H1 (cell line): ENCODE measurements around the gene UNC79. TPM values are rescaled to one million over a fixed set of nuclear protein-coding genes. Genes with fewer than 3 reads are reported as not detected.

ENCODE experiments used
- CTCF ChIA-PET: fragments of 300-600 bp; sonication (Branson Sonifier 250); formaldehyde crosslinking; loops from one replicate; lab custom pipeline; 2021; ENCODE audit not compliant: partially characterized antibody; lab: Charles Lee
- POLR2A ChIA-PET: fragments of 300-600 bp; sonication (Branson Sonifier 250); formaldehyde crosslinking; loops from one replicate; lab custom pipeline; 2021; ENCODE audit warnings: inconsistent platforms; ENCODE audit not compliant: partially characterized antibody; lab: Charles Lee
- DNase-seq, 2 experiments: peaks; one replicate each; pipeline versions ENCODE4 v3.0.0 to v3.0.0-alpha.2; 2010 to 2022; ENCODE audit warnings: low spot score in 2 of 2, low read depth in 1 of 2, mixed read lengths in 1 of 2
- FAIRE-seq: peaks from 2 replicates; lab custom pipeline; 2011; peaks lifted over from hg19 to GRCh38; lab: Jason Lieb, UNC
- H2AFZ ChIP-seq: 2 replicates; pipeline ENCODE4 v1.8.1; 2012; ENCODE audit warnings: low read length, inconsistent platforms
- H2AK5ac ChIP-seq: 2 replicates; pipeline ENCODE4 v1.6.1; 2013; ENCODE audit warnings: low read depth, low read length
- H2BK120ac ChIP-seq: replicated peaks from 2 replicates; pipeline ENCODE3; 2013; ENCODE audit warnings: low read depth, low read length, inconsistent platforms
- H2BK12ac ChIP-seq: 2 replicates; pipeline ENCODE4 v1.6.1; 2013; ENCODE audit warnings: low read depth, low read length
- H2BK15ac ChIP-seq: 2 replicates; pipeline ENCODE4 v1.6.1; 2013; ENCODE audit warnings: low read length
- H2BK20ac ChIP-seq: 2 replicates; pipeline ENCODE4 v1.6.1; 2013; ENCODE audit warnings: low read length
- H2BK5ac ChIP-seq: 2 replicates; pipeline ENCODE4 v1.6.1; 2013; ENCODE audit warnings: low read depth, low read length
- H3K14ac ChIP-seq: 2 replicates; pipeline ENCODE4 v1.6.1; 2013; ENCODE audit warnings: inconsistent platforms; ENCODE audit not compliant: insufficient read length
- H3K18ac ChIP-seq: 2 replicates; pipeline ENCODE4 v1.6.1; 2013; ENCODE audit warnings: low read length; ENCODE audit errors: extremely low read depth
- H3K23ac ChIP-seq: 2 replicates; pipeline ENCODE4 v1.6.1; 2013; ENCODE audit warnings: inconsistent platforms; ENCODE audit not compliant: insufficient read length
- H3K23me2 ChIP-seq: 2 replicates; pipeline ENCODE4 v1.6.1; 2013; ENCODE audit warnings: low read depth, low read length
- H3K27ac ChIP-seq: 2 replicates; pipeline ENCODE4 v1.6.1; 2011; ENCODE audit warnings: low read depth, low read length, inconsistent platforms
- H3K27me3 ChIP-seq, 4 experiments: replicated peaks in 1 of 4; 1 replicate in 1 of 4; 2 replicates in 3 of 4; pipeline versions ENCODE4 v1.6.1 to v1.8.1; 2011 to 2013; ENCODE audit warnings: low read length in 3 of 4, mild to moderate bottlenecking in 3 of 4, inconsistent platforms in 2 of 4, mixed read lengths in 2 of 4, moderate library complexity in 1 of 4; ENCODE audit not compliant: control insufficient read depth in 3 of 4, insufficient read depth in 3 of 4; ENCODE audit errors: extremely low read depth in 1 of 4
- H3K36me3 ChIP-seq, 4 experiments: 2 replicates each; pipeline versions ENCODE4 v1.6.1 to v1.8.1; 2011 to 2013; ENCODE audit warnings: mild to moderate bottlenecking in 4 of 4, low read length in 3 of 4, moderate library complexity in 2 of 4, control low read depth in 1 of 4, inconsistent platforms in 1 of 4; ENCODE audit not compliant: insufficient read depth in 4 of 4, control insufficient read depth in 2 of 4
- H3K4ac ChIP-seq: replicated peaks from 2 replicates; pipeline ENCODE3; 2013; ENCODE audit warnings: low read length, low read depth, mixed read lengths, inconsistent platforms; ENCODE audit not compliant: insufficient read length
- H3K4me1 ChIP-seq, 4 experiments: replicated peaks in 1 of 4; 1 replicate in 1 of 4; 2 replicates in 3 of 4; pipeline versions ENCODE4 v1.6.1 to v1.8.1; 2011 to 2013; ENCODE audit warnings: low read length in 3 of 4, inconsistent platforms in 2 of 4, mixed read lengths in 1 of 4; ENCODE audit not compliant: insufficient read depth in 4 of 4, control insufficient read depth in 3 of 4
- H3K4me2 ChIP-seq, 2 experiments: 2 replicates each; pipeline versions ENCODE4 v1.6.1 to v1.8.1; 2011 to 2013; ENCODE audit warnings: low read depth in 2 of 2, low read length in 2 of 2, control low read depth in 1 of 2, inconsistent platforms in 1 of 2, mild to moderate bottlenecking in 1 of 2; ENCODE audit not compliant: insufficient read depth in 1 of 2
- H3K4me3 ChIP-seq, 4 experiments: fragments of 200-600, 300-600 bp in 1 of 4; sonication (generic), shearing (Covaris generic), sonication (Bioruptor Twin) in 1 of 4; 2 replicates each; pipeline versions ENCODE4 v1.5.1 to v1.8.1; 2011 to 2016; ENCODE audit warnings: low read length in 4 of 4, low read depth in 3 of 4, control low read depth in 2 of 4, inconsistent platforms in 2 of 4, mild to moderate bottlenecking in 2 of 4, mixed read lengths in 1 of 4, moderate library complexity in 1 of 4; ENCODE audit not compliant: insufficient read depth in 2 of 4; ENCODE audit errors: extremely low read depth in 1 of 4
- H3K56ac ChIP-seq: replicated peaks from 2 replicates; pipeline ENCODE3; 2013; ENCODE audit warnings: low read depth, mild to moderate bottlenecking, mixed read lengths, low read length, inconsistent platforms; ENCODE audit not compliant: insufficient read length
- H3K79me1 ChIP-seq: 2 replicates; pipeline ENCODE4 v1.6.1; 2013; ENCODE audit warnings: low read depth, low read length, control low read depth
- H3K79me2 ChIP-seq, 2 experiments: 2 replicates each; pipeline versions ENCODE4 v1.6.1 to v1.8.1; 2012 to 2013; ENCODE audit warnings: low read length in 2 of 2, mild to moderate bottlenecking in 2 of 2, inconsistent platforms in 1 of 2; ENCODE audit not compliant: insufficient read depth in 2 of 2, control insufficient read depth in 1 of 2
- H3K9ac ChIP-seq, 4 experiments: replicated peaks in 1 of 4; 1 replicate in 1 of 4; 2 replicates in 3 of 4; pipeline versions ENCODE4 v1.6.1 to v1.8.1; 2011 to 2013; ENCODE audit warnings: low read depth in 3 of 4, low read length in 3 of 4, control low read depth in 2 of 4, mild to moderate bottlenecking in 2 of 4, moderate library complexity in 2 of 4, inconsistent platforms in 1 of 4; ENCODE audit errors: extremely low read depth in 1 of 4
- H3K9me3 ChIP-seq, 2 experiments: 2 replicates each; pipeline versions ENCODE4 v1.6.1 to v1.8.1; 2012 to 2013; ENCODE audit warnings: mild to moderate bottlenecking in 2 of 2, moderate library complexity in 2 of 2, control low read depth in 1 of 2, inconsistent platforms in 1 of 2, low read depth in 1 of 2, low read length in 1 of 2, mixed read lengths in 1 of 2; ENCODE audit not compliant: insufficient read depth in 2 of 2
- H4K20me1 ChIP-seq, 2 experiments: replicated peaks in 1 of 2; 2 replicates each; pipeline versions ENCODE3 to v1.8.1; 2011 to 2013; ENCODE audit warnings: inconsistent platforms in 2 of 2, low read length in 2 of 2, mild to moderate bottlenecking in 1 of 2; ENCODE audit not compliant: insufficient read depth in 2 of 2, control insufficient read depth in 1 of 2
- H4K5ac ChIP-seq: 2 replicates; pipeline ENCODE4 v1.6.1; 2013; ENCODE audit warnings: low read length, low read depth, mixed read lengths, inconsistent platforms; ENCODE audit not compliant: insufficient read length
- H4K8ac ChIP-seq: 2 replicates; pipeline ENCODE4 v1.8.0; 2013; ENCODE audit warnings: mild to moderate bottlenecking, moderate library complexity, low read length, inconsistent platforms; ENCODE audit not compliant: insufficient read depth; ENCODE audit errors: extremely low read depth
- H4K91ac ChIP-seq: replicated peaks from 2 replicates; pipeline ENCODE3; 2013; ENCODE audit warnings: low read length, mixed read lengths, inconsistent platforms; ENCODE audit not compliant: insufficient read length
- RNF2 ChIP-seq: fragments of 200-900, 300-1000 bp; sonication (generic); IDR thresholded peaks from 2 replicates; pipeline ENCODE4 v1.7.1; 2016; ENCODE audit warnings: borderline replicate concordance, low read depth, mild to moderate bottlenecking, antibody characterized with exemption, low read length; ENCODE audit not compliant: poor library complexity, severe bottlenecking; ENCODE audit errors: missing control alignments
- YY1 ChIP-seq: IDR thresholded peaks from 2 replicates; pipeline ENCODE4 v1.6.1; 2011; ENCODE audit warnings: low read depth, mild to moderate bottlenecking, low read length
- WGBS, 2 experiments: shearing (Covaris generic) in 1 of 2; methylation state at CpG; one replicate each; pipeline versions ENCODE4 v1.1.6 to v1.1.7; 2013 to 2015; ENCODE audit warnings: low lambda C conversion rate in 2 of 2, mixed read lengths in 2 of 2, inconsistent platforms in 1 of 2, low coverage in 1 of 2, missing lambda C conversion rate in 1 of 2; ENCODE audit not compliant: insufficient replicate concordance in 2 of 2, insufficient coverage in 1 of 2, insufficient read length in 1 of 2; ENCODE audit errors: extremely low coverage in 1 of 2, missing lambda C conversion rate in 1 of 2; 5-methylcytosine and 5-hydroxymethylcytosine counted together
- polyA plus RNA-seq, 7 experiments: library from polyadenylated mRNA; depleted of rRNA in 3 of 7; stranded (reverse) in 5 of 7; unstranded in 2 of 7; fragments of >200 nt in 5 of 7; fragments of 200-250 nt in 2 of 7; gene quantifications; 1 replicate in 5 of 7; 2 replicates in 1 of 7; 4 replicates in 1 of 7; pipeline versions ENCODE4 v1.2.1 to v1.2.3, GENCODE V29; 2011 to 2013; ENCODE audit warnings: missing spikeins in 2 of 7, mixed read lengths in 2 of 7
- total RNA-seq: library from RNA; stranded (reverse); fragmentation: NEBNext Ultra II Directional; extraction: Animal tissue kit (Norgen Biotek cat#: 25700); gene quantifications from 2 replicates; pipeline ENCODE4 v1.2.1, GENCODE V29; 2021

UNC79 gene
- total and polyA plus RNA-seq, 2 of the 8 experiments (the other 6 are each of a cell fraction or from before 2014, with no cell fraction given) = 1.8 to 2.3 TPM

GRCh38 chr14:93510056-93510455 is 79.3 kb downstream of the UNC79 start:
- Histone ChIP-seq H3K4ac (no peak overlapping the region), H3K4me2 (no peak overlapping the region), H2BK5ac (no peak overlapping the region), H2BK20ac (no peak overlapping the region), H3K4me1 (no peaks in the 10 kb centered on the region), H3K56ac (no peak overlapping the region), H3K79me2 (no peaks in the 10 kb centered on the region), H4K5ac (no peak overlapping the region), H3K36me3 (no peaks in the 10 kb centered on the region; a peak in 2 of 8 replicates), H3K4me3 (no peak overlapping the region), H3K23me2 (no peaks in the 10 kb centered on the region), H2BK15ac (no peak overlapping the region), H3K14ac (no peak overlapping the region), H3K9me3 (peaks cover 14% of the 10 kb centered on the region in 2 experiments; a peak in 3 of 4 replicates), H3K79me1 (no peaks in the 10 kb centered on the region), H2BK120ac (no peak overlapping the region), H4K8ac (no peak overlapping the region), H2AK5ac (no peak overlapping the region), H3K18ac (no peak overlapping the region), H4K20me1 (no peaks in the 10 kb centered on the region), H3K23ac (no peak overlapping the region), H3K27ac (no peak overlapping the region), H2BK12ac (no peak overlapping the region), H3K9ac (no peak overlapping the region), H3K27me3 (no peaks in the 10 kb centered on the region), H4K91ac (no peak overlapping the region), H2AFZ (no peak overlapping the region)
- FAIRE-seq (no peak), DNase-seq (no peak)
- ChIA-PET CTCF (no interaction called here), POLR2A (no interaction called here)
- 76% methylated on average over 1 of the region's 1 CpG; no CpG with 5 or more reads in 1 of the 2 experiments for WGBS, 2 experiments
- TF ChIP-seq YY1 = no peak
- no peak for TF ChIP-seq RNF2
